Hematopoietic multipotent progenitor cell treated with erythropoietin and hydrocortisone succinate and interleukin-3 and kit ligand, for 4 days (in vitro differentiated cells): Measurements from ENCODE around the gene STARD7.
A peak's percentile ranks its signal among the peaks of the same experiment; 100 is the strongest.
"Not testable (repeated sequence)": the region's sequence is repeated elsewhere in the genome, so short reads cannot be mapped to it uniquely, and the experiment has no call there.

ENCODE experiments used
- DNase-seq: peaks from one replicate; pipeline ENCODE4 v3.0.0-alpha.2; 2015

STARD7 gene

DNA sequence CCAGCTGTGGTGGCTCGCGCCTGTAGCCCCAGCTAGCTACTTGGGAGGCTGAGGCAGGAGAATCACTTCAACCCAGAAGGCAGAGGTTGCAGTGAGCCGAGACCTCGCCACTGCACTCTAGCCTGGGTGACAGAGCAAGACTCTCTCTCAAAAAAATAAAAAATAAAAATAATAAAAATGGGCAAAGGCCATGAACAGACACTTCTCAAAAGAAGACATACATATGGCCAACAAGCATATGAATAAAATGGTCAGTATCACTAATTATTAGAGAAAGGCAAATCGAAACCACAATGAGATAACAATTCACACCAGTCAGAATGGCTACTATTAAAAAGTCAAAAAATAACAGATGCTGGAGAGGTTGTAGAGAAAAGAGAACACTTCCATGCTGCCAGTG, 48.3 kb downstream of the STARD7 start:
- not testable (repeated sequence) for DNase-seq

DNA sequence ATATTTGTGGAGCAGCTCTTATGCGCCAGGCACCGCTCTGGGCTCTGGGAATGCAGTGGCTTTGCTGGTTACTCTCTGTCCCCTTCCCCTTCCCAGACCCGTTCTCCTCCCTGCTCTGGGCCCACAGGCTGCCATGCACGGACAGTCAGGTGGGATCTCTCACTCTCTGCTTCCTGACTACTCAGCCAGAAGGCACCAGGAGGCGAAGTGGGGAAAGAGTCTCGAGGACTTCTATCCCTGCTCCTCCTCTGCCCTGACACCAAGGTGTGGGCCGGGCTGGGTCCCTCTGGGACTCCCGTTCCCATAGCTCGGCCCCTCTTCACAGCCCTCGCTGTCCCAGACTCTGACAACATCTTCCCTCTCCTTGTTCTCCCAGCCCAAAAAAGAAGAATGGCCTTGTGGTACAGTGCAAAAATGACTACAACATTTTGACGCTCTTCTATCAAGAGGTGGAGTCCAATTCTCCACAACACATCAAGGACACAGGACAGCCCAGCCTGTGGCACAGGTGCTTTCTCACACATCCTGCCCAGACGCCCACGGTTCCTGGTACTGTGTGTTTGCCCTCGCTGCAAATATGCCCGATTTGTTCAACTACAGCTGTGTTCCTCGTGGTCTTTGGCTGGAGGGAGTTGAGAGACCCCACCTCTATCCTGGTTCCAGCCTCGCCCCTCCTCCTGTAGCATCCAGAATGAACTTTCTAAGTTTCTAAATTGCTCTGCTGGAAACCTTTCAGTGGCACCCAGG, 49.4 kb downstream of the STARD7 start:
- no peak for DNase-seq

DNA sequence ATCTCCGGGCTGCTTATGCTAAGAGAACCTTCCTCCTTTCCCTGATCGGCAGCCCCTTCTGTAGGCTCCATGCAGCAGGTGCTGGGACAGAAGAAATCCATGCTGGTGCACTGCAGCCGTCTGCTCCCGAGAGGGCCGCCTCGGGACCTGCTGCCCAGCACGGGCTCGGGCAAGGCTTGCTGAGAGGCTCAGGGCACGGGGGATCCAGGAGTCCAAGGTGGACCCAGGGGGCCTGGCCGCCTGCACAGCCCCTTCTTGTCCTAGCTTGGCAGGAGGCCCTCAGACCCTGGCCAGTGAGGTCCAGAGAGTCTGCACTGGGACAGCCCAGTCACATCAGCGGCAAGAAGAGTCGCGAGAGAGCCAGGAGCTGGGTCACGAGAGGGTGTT, 50.1 kb downstream of the STARD7 start:
- no peak for DNase-seq

DNA sequence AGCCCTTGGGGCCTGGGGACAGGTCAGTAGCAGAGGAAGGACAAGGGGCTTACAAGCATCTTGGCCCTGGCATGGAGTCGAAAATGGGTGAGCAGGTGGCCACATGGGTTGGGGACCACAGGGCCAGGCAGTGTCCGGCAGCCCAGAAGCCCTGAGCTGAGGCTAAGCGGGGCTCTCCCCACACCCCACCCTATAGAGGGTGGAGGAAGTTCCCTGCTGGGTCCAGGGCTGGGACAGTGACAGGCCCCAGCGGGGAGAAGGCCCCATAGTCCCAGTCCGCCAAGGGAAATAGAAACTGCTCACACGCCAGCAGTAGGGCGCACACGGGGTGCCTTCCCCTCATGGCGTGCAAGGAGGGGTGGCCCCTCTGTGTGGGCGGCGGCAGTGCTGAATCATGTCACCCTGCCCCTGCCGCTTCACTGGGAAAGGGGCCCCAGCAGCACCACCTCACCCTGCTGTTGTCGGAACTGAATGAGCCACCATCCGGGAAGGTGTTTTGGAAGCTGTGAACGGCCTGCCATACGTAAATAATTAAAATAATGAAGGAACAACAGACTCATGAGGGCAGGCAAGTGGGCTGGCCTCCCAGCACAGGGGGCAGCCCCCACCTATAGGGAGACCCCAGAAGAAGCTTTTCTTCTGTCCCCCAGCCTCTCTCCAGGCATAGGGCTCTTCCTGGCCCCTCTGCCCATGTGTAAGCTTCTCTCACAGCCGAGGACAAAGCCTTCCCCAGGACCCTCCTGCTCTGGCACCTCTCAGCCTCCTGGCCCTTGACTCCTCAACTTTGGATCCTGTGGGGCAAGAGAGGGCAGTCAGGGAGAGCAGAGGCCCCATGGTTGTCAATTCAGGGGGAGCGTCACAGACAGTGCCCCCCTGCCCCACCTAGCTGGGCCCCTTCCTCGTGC, 50.7 kb downstream of the STARD7 start:
- DNase-seq: peak; percentile 77

GRCh38 chr2:96156926-96157648, 51.5 kb downstream of the STARD7 start:
- no peak for DNase-seq

DNA sequence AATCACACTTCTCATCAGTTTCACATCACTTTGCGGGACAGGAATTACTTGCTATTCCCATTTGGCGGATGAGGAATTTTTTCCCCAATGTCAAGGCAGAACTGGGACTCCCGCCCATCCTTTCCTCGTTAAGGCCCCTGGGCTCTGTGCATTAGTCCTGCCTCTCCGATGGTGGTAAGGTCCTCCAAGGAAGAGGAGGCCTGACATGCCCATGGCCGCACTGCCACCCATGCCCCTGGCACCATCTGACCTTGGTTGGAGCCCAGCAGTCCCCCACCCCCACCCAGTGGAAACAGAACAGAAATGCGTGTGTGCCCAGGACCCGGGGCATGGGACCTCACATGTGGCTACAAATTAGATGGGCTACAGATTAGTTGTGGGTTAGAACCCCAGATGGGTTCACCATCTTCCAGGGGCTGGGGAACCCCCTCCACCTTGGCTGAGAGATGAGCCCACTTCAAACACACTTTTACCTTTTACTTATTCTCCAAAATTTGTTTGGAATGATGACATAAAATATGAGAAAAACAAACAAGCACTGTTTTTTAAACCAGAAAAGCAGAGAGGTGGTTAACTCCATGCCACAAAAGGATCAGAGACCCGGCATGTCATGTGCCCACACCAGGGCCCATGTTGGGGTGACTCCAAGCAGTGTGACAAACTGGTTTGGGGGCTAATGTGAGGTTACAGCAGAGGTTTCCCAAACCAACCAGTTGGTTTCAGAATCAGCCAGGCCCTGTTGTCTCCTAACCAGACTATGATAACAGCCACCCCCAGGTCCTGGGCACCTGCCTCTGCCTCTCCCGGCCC, 52.4 kb downstream of the STARD7 start:
- no peak for DNase-seq

GRCh38 chr2:96154506-96155380, 53.9 kb downstream of the STARD7 start:
- DNase-seq: no peak

DNA sequence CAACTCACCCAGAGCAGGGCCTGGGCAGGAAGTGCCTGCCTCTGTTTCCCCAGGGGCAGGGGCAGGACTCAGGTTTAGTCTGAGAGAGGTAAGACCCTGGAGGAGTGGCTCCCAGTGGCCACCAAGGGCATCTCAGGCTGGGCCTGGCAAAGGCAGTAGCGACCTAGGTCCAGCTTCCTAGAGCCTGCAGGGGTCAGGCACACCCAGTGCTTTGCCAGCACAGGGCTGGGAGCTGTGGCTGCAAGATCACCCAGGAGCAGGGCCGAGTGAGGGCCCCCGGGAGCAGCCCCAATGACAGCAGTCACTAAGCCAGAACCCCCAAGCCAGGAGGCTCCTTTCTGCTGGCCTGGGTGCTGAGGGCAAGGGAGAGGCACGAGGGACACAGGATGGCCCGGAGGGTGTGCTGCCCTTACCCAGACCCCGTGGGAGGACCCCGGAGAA, 54.6 kb downstream of the STARD7 start:
- peak; percentile 31 for DNase-seq

DNA sequence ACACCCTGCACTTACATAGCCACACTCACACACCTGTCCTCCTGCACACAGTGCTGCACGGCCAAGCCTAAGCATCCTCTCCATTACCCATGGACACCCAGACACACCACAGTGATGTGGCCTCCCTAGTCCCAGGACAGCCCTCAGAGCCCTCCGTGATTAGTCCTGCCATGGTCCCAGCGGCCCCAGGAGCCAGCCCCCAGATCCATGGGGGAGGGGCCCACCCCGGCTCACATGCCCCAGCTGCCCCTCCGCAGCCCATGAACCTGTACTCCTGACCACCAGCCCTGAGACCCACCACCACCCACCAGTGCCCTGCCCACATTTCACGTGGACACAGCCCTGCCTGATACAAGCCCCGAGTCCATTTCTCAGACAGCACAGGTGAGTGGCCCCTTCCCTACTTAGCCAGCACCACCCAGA, 55.3 kb downstream of the STARD7 start:
- no peak for DNase-seq

DNA sequence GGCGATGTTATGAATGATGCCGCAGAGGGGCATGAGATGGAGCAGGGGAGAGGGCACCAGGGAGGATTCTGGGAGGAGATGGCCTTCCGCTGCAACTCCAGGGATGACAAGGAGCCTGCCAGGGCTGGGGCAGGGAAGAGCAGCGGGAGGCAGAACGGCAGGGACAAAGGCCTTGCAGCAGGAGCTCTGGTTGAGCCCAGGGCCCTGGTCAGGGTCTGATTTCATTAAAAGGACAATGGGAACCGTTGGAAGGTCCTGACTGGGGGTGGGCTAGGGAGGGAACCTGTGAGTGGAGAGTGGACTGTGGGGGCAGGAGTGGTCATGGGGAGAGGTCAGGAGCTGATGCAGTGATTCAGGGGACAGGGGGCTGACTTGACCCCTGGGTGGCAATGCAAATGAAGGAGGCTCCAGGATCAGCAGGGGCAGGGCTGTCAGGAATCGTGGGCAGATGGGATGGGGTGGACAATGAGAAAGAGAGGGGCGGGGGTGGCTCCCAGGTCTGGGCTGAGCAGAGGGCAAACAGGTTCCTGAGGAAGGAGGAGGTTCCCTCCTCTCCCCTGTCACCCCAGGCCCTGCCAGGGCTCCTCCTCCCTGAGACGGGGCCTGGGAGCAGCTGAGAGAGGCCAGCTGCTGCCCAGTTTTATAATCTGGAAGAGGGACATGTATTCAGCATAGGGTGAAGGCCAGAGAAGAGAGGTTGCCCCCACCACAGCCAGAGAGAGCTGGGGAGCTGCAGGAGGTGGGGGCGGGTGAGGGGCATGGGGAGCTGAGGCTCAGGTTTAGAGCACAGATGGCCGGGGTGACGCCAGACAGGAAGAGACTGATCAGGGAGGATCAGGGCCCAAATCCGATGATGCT, 56.1 kb downstream of the STARD7 start:
- no peak for DNase-seq

GRCh38 chr2:96151595-96152303, 56.9 kb downstream of the STARD7 start:
- no peak for DNase-seq

DNA sequence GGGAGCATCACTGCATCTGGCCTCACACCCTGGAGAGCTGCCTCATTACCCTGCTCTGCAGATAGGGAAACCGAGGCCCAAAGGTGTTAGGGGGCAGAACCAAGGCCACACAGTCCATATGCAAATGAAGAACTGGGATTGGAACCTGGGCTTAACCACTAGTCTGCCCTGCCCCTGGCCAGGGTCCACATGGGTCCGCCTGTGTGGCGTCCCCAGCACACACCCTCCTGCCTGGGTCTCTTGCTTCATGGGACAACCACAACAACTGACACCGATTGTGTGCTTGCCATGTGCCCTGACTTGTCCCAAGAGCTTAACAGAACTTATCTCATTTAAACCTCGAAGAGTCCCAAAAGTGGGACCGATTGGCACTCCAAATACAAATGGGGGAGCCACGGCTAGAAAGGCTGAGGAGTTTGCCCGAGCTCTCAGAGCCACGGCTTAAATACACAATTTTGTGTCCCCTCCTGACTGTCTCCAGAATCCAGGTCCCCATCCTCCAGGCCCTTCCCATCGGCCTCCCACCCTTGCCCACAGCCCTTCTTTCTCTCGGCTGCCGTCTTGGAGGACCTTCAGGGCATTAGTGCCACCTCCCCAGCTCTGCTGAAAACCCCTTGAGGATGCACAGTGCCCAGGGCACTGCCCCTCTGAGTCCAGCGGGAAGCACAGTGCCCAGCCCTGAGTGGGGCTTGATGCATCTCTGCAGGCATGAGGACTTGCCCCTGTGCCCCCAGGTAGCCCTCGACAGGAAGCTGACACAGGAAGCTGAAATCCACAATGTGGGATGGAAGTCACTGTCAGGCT, 57.6 kb downstream of the STARD7 start:
- DNase-seq: no peak

DNA sequence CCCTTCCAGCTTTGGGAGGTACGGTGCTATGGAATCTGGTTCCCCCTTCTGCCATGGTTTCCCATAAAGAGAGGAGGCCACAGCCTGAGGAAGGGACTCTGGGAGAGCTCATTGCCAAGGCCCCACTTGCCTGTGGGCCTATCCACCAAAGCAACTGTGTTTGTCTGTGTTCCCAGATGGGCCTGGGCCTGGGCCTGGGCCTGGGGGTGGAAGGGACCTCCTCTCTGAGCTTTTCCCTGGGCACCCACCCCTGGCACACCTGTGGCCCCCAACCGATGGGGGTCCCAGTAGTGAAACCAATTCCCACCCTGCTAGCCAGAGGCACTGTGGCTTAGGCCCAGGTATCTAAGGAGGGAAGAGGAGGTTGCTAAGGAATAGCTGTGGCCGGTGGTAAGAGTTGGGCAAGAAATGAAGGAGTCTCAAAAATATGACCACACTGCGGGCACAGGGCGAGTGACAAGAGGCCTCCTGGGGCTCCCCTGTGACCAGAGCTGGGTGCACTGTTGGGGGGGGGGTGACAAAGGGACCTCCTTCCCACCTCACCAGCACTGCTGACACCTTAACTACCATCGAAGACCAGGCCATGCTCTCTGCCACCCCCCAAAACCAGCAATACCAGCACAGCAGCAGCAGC, 58.5 kb downstream of the STARD7 start:
- no peak for DNase-seq

DNA sequence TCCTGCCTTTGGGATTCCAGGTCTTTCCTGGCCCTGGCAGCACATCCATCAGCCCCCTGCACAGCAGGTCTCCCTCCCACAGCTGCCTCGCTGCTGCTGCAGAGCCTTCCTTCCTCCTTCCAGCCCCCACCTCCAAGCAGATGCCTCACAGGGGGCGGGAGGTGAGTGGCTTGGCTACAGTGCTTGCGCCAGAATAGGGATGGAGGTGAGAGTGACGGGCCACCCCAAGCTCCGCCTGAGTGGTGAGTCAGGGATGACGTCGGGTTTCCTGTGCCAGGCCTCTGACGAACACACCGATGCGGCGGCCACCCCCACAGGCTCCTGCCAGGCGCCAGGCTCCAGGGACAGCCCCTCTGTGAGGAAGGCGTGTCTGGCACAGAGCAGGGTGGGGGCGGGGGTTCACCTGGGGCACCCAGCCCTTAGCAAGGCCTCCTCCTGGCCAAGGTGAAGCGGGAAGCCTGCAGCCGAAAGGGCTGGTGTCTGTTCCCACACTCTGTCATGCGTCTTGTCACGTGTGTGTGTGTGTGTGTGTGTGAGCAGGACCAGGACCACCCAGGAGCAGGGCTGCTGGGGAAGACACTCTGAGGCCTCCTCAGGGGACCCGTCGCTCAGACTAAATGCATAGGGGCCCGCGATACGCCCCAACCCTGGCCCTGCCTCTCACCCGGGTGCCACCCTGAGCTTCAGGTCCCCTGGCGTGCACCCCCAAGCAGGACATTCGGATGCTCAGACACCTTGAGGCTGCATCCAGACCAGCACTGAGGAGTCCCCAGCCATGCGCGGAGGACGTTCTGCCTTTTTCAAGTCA, 60.0 kb downstream of the STARD7 start:
- peak; percentile 85 for DNase-seq

- peak; percentile 39 for DNase-seq
Measured at GRCh38 chr2:96147593-96148201, 60.9 kb downstream of the STARD7 start.

DNA sequence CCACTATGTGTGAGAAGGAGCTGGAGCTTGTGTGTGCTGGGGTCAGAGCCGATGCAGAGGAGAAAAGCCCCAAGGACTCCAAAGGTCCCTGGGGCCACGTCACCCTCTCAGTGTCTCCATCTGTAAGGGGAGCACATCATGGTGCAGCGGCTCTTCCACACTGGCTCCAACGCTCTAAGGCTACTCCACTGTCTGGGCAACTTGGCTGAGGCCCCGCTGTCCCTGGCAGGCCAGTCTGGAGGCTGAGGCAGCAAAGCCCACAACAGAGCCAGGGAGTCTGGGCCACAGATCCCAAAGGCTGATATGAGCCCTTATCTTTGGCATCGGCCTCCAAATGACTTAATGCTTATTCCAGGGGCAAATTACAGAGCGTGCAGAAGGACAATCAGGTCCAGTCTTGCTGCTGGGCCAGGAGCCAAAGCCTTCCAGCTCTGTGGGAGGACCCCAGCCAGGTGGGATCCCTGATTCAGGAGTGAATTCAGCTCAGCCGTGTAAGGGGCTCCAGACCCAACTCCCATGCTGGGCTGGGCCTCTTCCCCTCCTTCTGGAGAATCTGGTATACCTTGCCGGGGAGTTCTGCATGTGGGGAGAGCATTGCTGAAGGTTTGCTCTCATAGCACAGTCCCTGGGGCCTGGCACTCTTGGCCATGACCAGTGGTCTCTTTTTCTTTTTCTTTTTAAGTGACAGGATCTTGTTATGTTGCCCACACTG, 61.6 kb downstream of the STARD7 start:
- DNase-seq: peak; percentile 39
